ENCODE measurements around the gene MAGI3.
A peak's percentile ranks its signal among the peaks of the same experiment; 100 is the strongest.

MAGI3 gene

GRCh38 chr1:113389953-113390834 lies at the start of gene MAGI3:
MAGI3 (plus strand) TSS chr1:113390515; CDS start chr1:113391034, 519 bp downstream.
- H3K4me3 ChIP-seq = peak within 1 kb of the TSS; percentile 72 to 100 (median 93)

GRCh38 chr1:113353580-113353979 lies 36.7 kb upstream of the MAGI3 start:
- H3K27ac ChIP-seq = no peak overlapping the region
- no peak overlapping the region for H3K4me3 ChIP-seq

More at GRCh38 chr1:113389953-113390834, at the start of gene MAGI3:
- H3K27ac ChIP-seq = peak within 1 kb of the TSS in 20 of 21 experiments; percentile 56 to 96 (median 86)

- H3K27ac ChIP-seq = no peak overlapping the region
- no peak overlapping the region for H3K4me3 ChIP-seq
Measured at GRCh38 chr1:113363935-113364334, 26.4 kb upstream of the MAGI3 start.

GRCh38 chr1:113369040-113369439 lies 21.3 kb upstream of the MAGI3 start:
- H3K4me3 ChIP-seq = no peak overlapping the region
- no peak overlapping the region for H3K27ac ChIP-seq

- no peak overlapping the region for H3K27ac ChIP-seq
Measured at GRCh38 chr1:113369699-113370098, 20.6 kb upstream of the MAGI3 start.

GRCh38 chr1:113370868-113371267 lies 19.4 kb upstream of the MAGI3 start:
- H3K4me3 ChIP-seq = no peak overlapping the region
- no peak overlapping the region for H3K27ac ChIP-seq

More at GRCh38 chr1:113369699-113370098, 20.6 kb upstream of the MAGI3 start:
- H3K4me3 ChIP-seq = no peak overlapping the region

GRCh38 chr1:113372546-113372945 lies 17.8 kb upstream of the MAGI3 start:
- no peak overlapping the region for H3K4me3 ChIP-seq
- H3K27ac ChIP-seq = no peak overlapping the region

- H3K27ac ChIP-seq = no peak overlapping the region
- no peak overlapping the region for H3K4me3 ChIP-seq
Measured at GRCh38 chr1:113373644-113374043, 16.7 kb upstream of the MAGI3 start.

- H3K27ac ChIP-seq = no peak overlapping the region
- H3K4me3 ChIP-seq = no peak overlapping the region
Measured at GRCh38 chr1:113375878-113376277, 14.4 kb upstream of the MAGI3 start.

- Histone ChIP-seq H3K27ac (no peak overlapping the region), H3K4me3 (no peak overlapping the region)
Measured at GRCh38 chr1:113380075-113380474, 10.2 kb upstream of the MAGI3 start.

- no peak overlapping the region for H3K27ac ChIP-seq
- H3K4me3 ChIP-seq = no peak overlapping the region
Measured at GRCh38 chr1:113388017-113388620, 2.2 kb upstream of the MAGI3 start.

- peak overlapping the region in 6 of 7 experiments; percentile 72 to 100 (median 96) for H3K4me3 ChIP-seq
- peak overlapping the region in 3 of 21 experiments; percentile 37 to 93 (median 66) for H3K27ac ChIP-seq
Measured at GRCh38 chr1:113388621-113389358, 1.5 kb upstream of the MAGI3 start.

- peak overlapping the region; percentile 72 to 100 (median 93) for H3K4me3 ChIP-seq
- peak overlapping the region in 19 of 21 experiments; percentile 15 to 93 (median 80) for H3K27ac ChIP-seq
Measured at GRCh38 chr1:113389359-113389952, 859 bp upstream of the MAGI3 start.

GRCh38 chr1:113390871-113391648 lies 745 bp downstream of the MAGI3 start:
- H3K27ac ChIP-seq = peak overlapping the region in 19 of 21 experiments; percentile 63 to 96 (median 86)
- peak overlapping the region; percentile 72 to 100 (median 93) for H3K4me3 ChIP-seq

- Histone ChIP-seq H3K27ac (peak overlapping the region in 8 of 21 experiments; percentile 80 to 96 (median 91)), H3K4me3 (peak overlapping the region; percentile 72 to 100 (median 93))
Measured at GRCh38 chr1:113391649-113392271, 1.4 kb downstream of the MAGI3 start.

- Histone ChIP-seq H3K27ac (no peak overlapping the region), H3K4me3 (peak overlapping the region in 1 of 7 experiments; percentile 98)
Measured at GRCh38 chr1:113392541-113393128, 2.3 kb downstream of the MAGI3 start.

- Histone ChIP-seq H3K27ac (no peak overlapping the region), H3K4me3 (no peak overlapping the region)
Measured at GRCh38 chr1:113394043-113394862, 3.9 kb downstream of the MAGI3 start.

Measured in skin epidermis (tissue), 12 donors.